ENCODE data around the gene ADCK1. TPM values are rescaled to one million over a fixed set of nuclear protein-coding genes. Genes with fewer than 3 reads are reported as not detected.

The ADCK1 gene
- total and polyA plus RNA-seq, 2 of the 13 experiments (the other 11 are each of a cell fraction or from before 2014, with no cell fraction given) = 3.9 to 6.3 TPM

- Histone ChIP-seq H2AFZ (ENCODE audit: low read length) (no peak overlapping the region), H3K4me2 (ENCODE audit: low read depth, low read length) (no peak overlapping the region), H3K27me3 (ENCODE audit: control insufficient read depth in 1 of 2, insufficient read depth in 2 of 2, low read length in 2 of 2) (no peaks in the 10 kb centered on the region), H4K20me1 (ENCODE audit: insufficient read depth, low read length) (no peaks in the 10 kb centered on the region), H3K9me3 (ENCODE audit: low read length) (no peaks in the 10 kb centered on the region), H3K27ac (ENCODE audit: extremely low read length, insufficient read depth, low read length) (no peak overlapping the region), H3K4me1 (ENCODE audit: insufficient read depth, low read length) (peaks cover 10% of the 10 kb centered on the region), H3K9ac (ENCODE audit: insufficient read depth, low read depth, low read length) (no peak overlapping the region), H3K4me3 (replicated peaks in 1 of 3; ENCODE audit: insufficient read depth in 1 of 3, low read depth in 2 of 3, low read length in 3 of 3) (no peak overlapping the region), H3K36me3 (replicated peaks in 1 of 2; ENCODE audit: control insufficient read depth in 1 of 2, insufficient read depth in 2 of 2, low read length in 2 of 2) (no peaks in the 10 kb centered on the region), H3K79me2 (ENCODE audit: insufficient read depth, low read length) (no peaks in the 10 kb centered on the region)
- TF ChIP-seq, protein P1, sequence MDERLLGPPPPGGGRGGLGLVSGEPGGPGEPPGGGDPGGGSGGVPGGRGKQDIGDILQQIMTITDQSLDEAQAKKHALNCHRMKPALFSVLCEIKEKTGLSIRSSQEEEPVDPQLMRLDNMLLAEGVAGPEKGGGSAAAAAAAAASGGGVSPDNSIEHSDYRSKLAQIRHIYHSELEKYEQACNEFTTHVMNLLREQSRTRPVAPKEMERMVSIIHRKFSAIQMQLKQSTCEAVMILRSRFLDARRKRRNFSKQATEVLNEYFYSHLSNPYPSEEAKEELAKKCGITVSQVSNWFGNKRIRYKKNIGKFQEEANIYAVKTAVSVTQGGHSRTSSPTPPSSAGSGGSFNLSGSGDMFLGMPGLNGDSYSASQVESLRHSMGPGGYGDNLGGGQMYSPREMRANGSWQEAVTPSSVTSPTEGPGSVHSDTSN (CRISPR knock-in tag; IDR thresholded peaks at IDR 0.05) = no peak
- TF ChIP-seq ZNF160 (CRISPR knock-in tag; IDR thresholded peaks at IDR 0.05) (no peak), AKNA (CRISPR knock-in tag; IDR thresholded peaks at IDR 0.05; ENCODE audit: borderline replicate concordance) (no peak), TBX2 (CRISPR knock-in tag; IDR thresholded peaks at IDR 0.05; ENCODE audit: borderline replicate concordance) (no peak), FOXA3 (CRISPR knock-in tag; IDR thresholded peaks at IDR 0.05) (no peak)
- no peak for ATAC-seq
- ChIA-PET POLR2A (no interaction called here), CTCF (ENCODE audit: low intra/inter-chr PET ratio, low total read pairs) (no interaction called here)
- WGBS (ENCODE audit: low lambda C conversion rate) = 53% methylated on average over 6 of the region's 6 CpGs
- in situ Hi-C loops (cut with HindIII; ENCODE audit: extremely low pct_ligation_motif_present, low pct_unique_long_range_greater_than_20kb) = loop anchor here (10.0 to 25.0 kb wide), 2 partner anchors 121 to 723 kb away; no protein-coding TSS in a partner anchor
- no peak for DNase-seq (ENCODE audit: low spot score)
- intact Hi-C loops (cut with micrococcal nuclease; ENCODE audit: unreplicated experiment) = loop anchor here (10.0 kb wide), 2 partner anchors 701 to 731 kb away; no protein-coding TSS in a partner anchor
- FAIRE-seq = no peak
- no TSS peak for BruUV-seq (replicated peaks)
These were observed 64.2 kb downstream of the ADCK1 start for GRCh38 chr14:77864085-77864484.

Measured in HepG2 (cell line).